ENCODE measurements around the gene WNT6.

DNA sequence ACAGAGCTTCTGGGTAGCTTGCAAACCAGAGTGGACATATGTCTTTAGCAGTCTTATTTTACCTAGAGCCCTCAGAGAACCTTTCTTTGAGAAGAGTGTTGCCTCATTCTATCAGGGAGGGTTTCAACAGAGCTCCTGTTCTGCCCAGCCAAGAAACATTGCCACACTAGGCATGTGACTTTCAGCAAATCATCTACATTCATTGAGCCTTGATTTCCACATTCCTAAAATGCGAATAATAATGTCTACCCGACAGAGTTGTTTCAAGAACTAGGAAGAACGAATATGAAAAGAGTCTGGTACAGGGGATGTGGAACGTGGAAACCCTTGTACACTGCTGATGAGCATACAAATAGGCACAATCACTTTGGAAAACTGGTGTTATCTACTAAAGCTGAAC lies 20.2 kb upstream of the WNT6 start:
- TF ChIP-seq, protein P1, sequence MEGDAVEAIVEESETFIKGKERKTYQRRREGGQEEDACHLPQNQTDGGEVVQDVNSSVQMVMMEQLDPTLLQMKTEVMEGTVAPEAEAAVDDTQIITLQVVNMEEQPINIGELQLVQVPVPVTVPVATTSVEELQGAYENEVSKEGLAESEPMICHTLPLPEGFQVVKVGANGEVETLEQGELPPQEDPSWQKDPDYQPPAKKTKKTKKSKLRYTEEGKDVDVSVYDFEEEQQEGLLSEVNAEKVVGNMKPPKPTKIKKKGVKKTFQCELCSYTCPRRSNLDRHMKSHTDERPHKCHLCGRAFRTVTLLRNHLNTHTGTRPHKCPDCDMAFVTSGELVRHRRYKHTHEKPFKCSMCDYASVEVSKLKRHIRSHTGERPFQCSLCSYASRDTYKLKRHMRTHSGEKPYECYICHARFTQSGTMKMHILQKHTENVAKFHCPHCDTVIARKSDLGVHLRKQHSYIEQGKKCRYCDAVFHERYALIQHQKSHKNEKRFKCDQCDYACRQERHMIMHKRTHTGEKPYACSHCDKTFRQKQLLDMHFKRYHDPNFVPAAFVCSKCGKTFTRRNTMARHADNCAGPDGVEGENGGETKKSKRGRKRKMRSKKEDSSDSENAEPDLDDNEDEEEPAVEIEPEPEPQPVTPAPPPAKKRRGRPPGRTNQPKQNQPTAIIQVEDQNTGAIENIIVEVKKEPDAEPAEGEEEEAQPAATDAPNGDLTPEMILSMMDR (IDR thresholded peaks at IDR 0.05; ENCODE audit: low read depth, low read length, poor library complexity, severe bottlenecking), result no peak
- TF ChIP-seq EZH2phosphoT487 (IDR thresholded peaks at IDR 0.05; ENCODE audit: borderline replicate concordance, low read length), result no peak

Measured in DOHH2 (cell line).